Measurements from ENCODE around the gene STARD10.

GRCh38 chr11:72832301-72833082, 38.6 kb upstream of the STARD10 start:
- TF ChIP-seq TAF1 (conservative IDR thresholded peaks at IDR 0.05) (no peak), CTCF (IDR thresholded peaks at IDR 0.05; ENCODE audit: low read depth, low read length, missing input control) (no peak), YY1 (IDR thresholded peaks at IDR 0.05) (no peak), GABPA (IDR thresholded peaks at IDR 0.05 in 1 of 2, conservative IDR thresholded peaks at IDR 0.05 in 1 of 2) (no peak), FOXA1 (IDR thresholded peaks at IDR 0.05) (no peak), REST (IDR thresholded peaks at IDR 0.05) (no peak), HNF4G (IDR thresholded peaks at IDR 0.05) (no peak), RAD21 (IDR thresholded peaks at IDR 0.05) (no peak), MAX (IDR thresholded peaks at IDR 0.05) (no peak), RXRA (IDR thresholded peaks at IDR 0.05) (no peak), ATF3 (IDR thresholded peaks at IDR 0.05) (no peak)
